ENCODE data around the gene MZT2A.

DNA sequence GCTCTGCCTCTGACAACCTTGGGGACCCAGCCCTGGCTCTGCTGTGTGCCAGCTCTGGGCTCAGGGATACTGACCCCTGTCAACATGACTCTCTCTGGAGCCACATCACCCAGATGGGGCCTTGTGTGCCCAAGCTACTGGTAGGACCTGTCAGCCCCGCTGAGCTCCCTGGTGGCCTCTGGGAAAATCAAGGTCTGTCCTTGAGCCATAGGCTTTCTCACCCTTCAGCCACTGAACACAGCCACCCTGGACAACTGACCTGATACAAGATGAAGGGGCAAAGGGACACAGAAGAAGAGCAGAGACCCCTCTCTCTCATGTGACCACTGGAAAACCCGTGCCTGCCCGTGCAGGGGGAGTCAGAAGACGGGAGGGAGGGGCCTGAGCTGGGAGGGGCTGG is 43.3 kb upstream of the MZT2A start:
- TF ChIP-seq EZH2 (IDR thresholded peaks at IDR 0.05; ENCODE audit: low read length, unreplicated experiment) (no peak), EZH2phosphoT487 (IDR thresholded peaks at IDR 0.05; ENCODE audit: borderline replicate concordance, low read length) (no peak)
- TF ChIP-seq, protein P1, sequence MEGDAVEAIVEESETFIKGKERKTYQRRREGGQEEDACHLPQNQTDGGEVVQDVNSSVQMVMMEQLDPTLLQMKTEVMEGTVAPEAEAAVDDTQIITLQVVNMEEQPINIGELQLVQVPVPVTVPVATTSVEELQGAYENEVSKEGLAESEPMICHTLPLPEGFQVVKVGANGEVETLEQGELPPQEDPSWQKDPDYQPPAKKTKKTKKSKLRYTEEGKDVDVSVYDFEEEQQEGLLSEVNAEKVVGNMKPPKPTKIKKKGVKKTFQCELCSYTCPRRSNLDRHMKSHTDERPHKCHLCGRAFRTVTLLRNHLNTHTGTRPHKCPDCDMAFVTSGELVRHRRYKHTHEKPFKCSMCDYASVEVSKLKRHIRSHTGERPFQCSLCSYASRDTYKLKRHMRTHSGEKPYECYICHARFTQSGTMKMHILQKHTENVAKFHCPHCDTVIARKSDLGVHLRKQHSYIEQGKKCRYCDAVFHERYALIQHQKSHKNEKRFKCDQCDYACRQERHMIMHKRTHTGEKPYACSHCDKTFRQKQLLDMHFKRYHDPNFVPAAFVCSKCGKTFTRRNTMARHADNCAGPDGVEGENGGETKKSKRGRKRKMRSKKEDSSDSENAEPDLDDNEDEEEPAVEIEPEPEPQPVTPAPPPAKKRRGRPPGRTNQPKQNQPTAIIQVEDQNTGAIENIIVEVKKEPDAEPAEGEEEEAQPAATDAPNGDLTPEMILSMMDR (conservative IDR thresholded peaks at IDR 0.05; ENCODE audit: low read depth, low read length): no peak

All from PC-3 (cell line).